PC-9 (cell line): ENCODE measurements around the gene DNMT3B. TPM values are rescaled to one million over a fixed set of nuclear protein-coding genes. Genes with fewer than 3 reads are reported as not detected.
A peak's percentile ranks its signal among the peaks of the same experiment; 100 is the strongest.

Experiments used
- BruUV-seq: library from RNA; stranded (reverse); fragments of 400-500 nt; replicated peaks from 2 replicates; lab custom pipeline; 2021; lab: Mats Ljungman, UMichigan
- CTCF ChIA-PET: fragments of 300-600 bp; sonication (Branson Sonifier 250); formaldehyde crosslinking; loops from one replicate; lab custom pipeline; 2022; ENCODE audit warnings: antibody characterized with exemption; lab: Charles Lee
- POLR2A ChIA-PET: fragments of 300-600 bp; sonication (Branson Sonifier 250); formaldehyde crosslinking; loops from one replicate; lab custom pipeline; 2022; ENCODE audit warnings: antibody characterized with exemption; ENCODE audit not compliant: unreplicated experiment; lab: Charles Lee
- DNase-seq, 2 experiments: peaks; one replicate each; pipeline versions ENCODE4 v3.0.0 to v3.0.0-alpha.2; 2015 to 2022; ENCODE audit warnings: mixed read lengths in 1 of 2
- H2AFZ ChIP-seq: fragments of 200-600 bp; sonication (generic); 2 replicates; pipeline ENCODE4 v1.8.1; 2017; ENCODE audit warnings: antibody characterized with exemption
- H3F3A ChIP-seq: fragments of 200-600 bp; sonication (generic); 2 replicates; pipeline ENCODE4 v1.8.1; 2017; ENCODE audit warnings: antibody characterized with exemption, mild to moderate bottlenecking, low read depth; ENCODE audit not compliant: insufficient read depth
- H3K27ac ChIP-seq: fragments of 200-600 bp; sonication (generic); 2 replicates; pipeline ENCODE4 v1.6.1; 2016; ENCODE audit warnings: mixed run types
- H3K27me3 ChIP-seq: fragments of 200-600 bp; sonication (generic); 2 replicates; pipeline ENCODE4 v1.6.1; 2016; ENCODE audit warnings: low read depth, mixed run types; ENCODE audit not compliant: insufficient read depth
- H3K36me3 ChIP-seq: fragments of 200-600 bp; sonication (generic); 2 replicates; pipeline ENCODE4 v1.6.1; 2016; ENCODE audit warnings: low read depth, mixed run types
- H3K4me1 ChIP-seq: fragments of 200-600 bp; sonication (generic); replicated peaks from 2 replicates; pipeline ENCODE4 v1.6.1; 2016; ENCODE audit warnings: mixed run types; ENCODE audit not compliant: insufficient read depth
- H3K4me2 ChIP-seq: fragments of 200-600 bp; sonication (generic); 2 replicates; pipeline ENCODE4 v1.6.1; 2017; ENCODE audit warnings: mixed run types
- H3K4me3 ChIP-seq: fragments of 200-600 bp; sonication (generic); 2 replicates; pipeline ENCODE4 v1.6.1; 2016; ENCODE audit warnings: mixed run types
- H3K79me2 ChIP-seq: fragments of 200-600 bp; sonication (generic); 2 replicates; pipeline ENCODE4 v1.6.1; 2017; ENCODE audit warnings: low read depth, mixed run types
- H3K9me2 ChIP-seq: fragments of 200-600 bp; sonication (generic); 2 replicates; pipeline ENCODE4 v1.8.1; 2017; ENCODE audit warnings: mild to moderate bottlenecking; ENCODE audit not compliant: insufficient read depth
- H3K9me3 ChIP-seq: fragments of 200-600 bp; sonication (generic); 2 replicates; pipeline ENCODE4 v1.8.1; 2016; ENCODE audit warnings: low read depth; ENCODE audit not compliant: insufficient read depth
- H4K20me1 ChIP-seq: fragments of 200-600 bp; sonication (generic); 2 replicates; pipeline ENCODE4 v1.8.1; 2017; ENCODE audit not compliant: insufficient read depth
- EZH2 ChIP-seq: fragments of 200-600 bp; sonication (generic); IDR thresholded peaks from 2 replicates; pipeline ENCODE4 v1.8.0; 2017; ENCODE audit warnings: antibody characterized with exemption, low read depth
- intact Hi-C: fragments of 100-400 bp; cut with micrococcal nuclease; formaldehyde crosslinking; loops from one replicate; pipeline ENCODE4 v1.10.0; 2022; ENCODE audit not compliant: unreplicated experiment
- total RNA-seq: library from RNA; stranded (reverse); gene quantifications from 2 replicates; pipeline ENCODE4 v1.2.3, GENCODE V29; 2021
- TF ChIP-seq, protein P1 (sequence below): fragments of 200-600 bp; sonication (generic); conservative IDR thresholded peaks from 2 replicates; pipeline ENCODE4 v1.6.1; 2017; ENCODE audit warnings: mixed run types, antibody characterized with exemption, mild to moderate bottlenecking, moderate library complexity

The DNMT3B gene
- total RNA-seq, 1 experiment from 2014 or later, result 8.0 TPM

DNA sequence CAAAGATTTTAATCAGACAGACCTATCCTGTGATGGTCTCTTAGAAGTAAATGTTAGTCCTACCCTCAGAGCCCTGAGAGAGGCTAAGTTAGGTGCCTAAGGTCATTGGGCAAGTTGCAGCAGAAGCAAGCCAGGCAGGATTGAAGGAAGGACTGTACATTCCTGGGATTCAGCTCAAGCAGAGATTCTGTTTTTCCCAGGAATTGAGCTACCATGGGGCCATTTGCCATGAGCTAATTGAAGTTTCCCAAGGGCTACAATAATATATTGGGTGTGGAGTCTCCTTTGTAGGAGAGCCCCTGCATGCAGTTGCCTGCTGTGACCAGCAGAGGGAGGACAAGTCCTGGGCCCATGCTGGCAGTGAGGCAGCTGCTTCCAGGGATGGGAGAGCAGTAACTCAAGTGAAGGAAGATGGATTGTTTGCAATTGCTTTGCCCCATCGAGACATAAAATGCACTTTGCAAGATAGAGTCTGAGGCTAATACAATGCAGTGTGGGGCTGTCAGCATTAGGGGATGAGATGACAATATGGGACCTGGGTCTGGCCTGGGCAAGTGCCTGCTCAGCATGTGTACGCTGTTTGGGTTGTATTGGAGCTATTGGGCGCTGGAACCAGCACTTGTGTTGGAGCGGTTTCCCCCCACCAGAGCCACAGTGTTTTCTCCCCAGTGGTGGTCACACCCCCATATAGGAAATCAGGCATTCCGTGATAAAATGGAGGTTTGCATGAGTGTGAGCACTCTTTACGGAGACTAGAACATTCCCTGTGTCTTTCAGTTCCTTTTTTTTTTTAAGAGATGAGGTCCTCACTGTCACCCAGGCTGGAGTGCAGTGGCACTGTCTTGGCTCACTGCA, 27.9 kb downstream of the DNMT3B start:
- no TSS peak for BruUV-seq
- Histone ChIP-seq H3F3A (no peaks in the 10 kb centered on the region), H3K4me3 (no peak overlapping the region), H3K9me2 (no peaks in the 10 kb centered on the region), H2AFZ (no peak overlapping the region), H3K36me3 (no peaks in the 10 kb centered on the region), H3K79me2 (no peaks in the 10 kb centered on the region), H4K20me1 (no peaks in the 10 kb centered on the region), H3K9me3 (no peaks in the 10 kb centered on the region), H3K27me3 (no peaks in the 10 kb centered on the region), H3K27ac (no peak overlapping the region), H3K4me2 (no peak overlapping the region), H3K4me1 (no peaks in the 10 kb centered on the region)
- intact Hi-C loops, result loop anchor here (1.0 to 5.0 kb wide), 2 partner anchors 306 to 502 kb away; no protein-coding TSS in a partner anchor
- TF ChIP-seq, protein P1, sequence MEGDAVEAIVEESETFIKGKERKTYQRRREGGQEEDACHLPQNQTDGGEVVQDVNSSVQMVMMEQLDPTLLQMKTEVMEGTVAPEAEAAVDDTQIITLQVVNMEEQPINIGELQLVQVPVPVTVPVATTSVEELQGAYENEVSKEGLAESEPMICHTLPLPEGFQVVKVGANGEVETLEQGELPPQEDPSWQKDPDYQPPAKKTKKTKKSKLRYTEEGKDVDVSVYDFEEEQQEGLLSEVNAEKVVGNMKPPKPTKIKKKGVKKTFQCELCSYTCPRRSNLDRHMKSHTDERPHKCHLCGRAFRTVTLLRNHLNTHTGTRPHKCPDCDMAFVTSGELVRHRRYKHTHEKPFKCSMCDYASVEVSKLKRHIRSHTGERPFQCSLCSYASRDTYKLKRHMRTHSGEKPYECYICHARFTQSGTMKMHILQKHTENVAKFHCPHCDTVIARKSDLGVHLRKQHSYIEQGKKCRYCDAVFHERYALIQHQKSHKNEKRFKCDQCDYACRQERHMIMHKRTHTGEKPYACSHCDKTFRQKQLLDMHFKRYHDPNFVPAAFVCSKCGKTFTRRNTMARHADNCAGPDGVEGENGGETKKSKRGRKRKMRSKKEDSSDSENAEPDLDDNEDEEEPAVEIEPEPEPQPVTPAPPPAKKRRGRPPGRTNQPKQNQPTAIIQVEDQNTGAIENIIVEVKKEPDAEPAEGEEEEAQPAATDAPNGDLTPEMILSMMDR, result peak; percentile 99
- no peak for TF ChIP-seq EZH2
- POLR2A ChIA-PET, result no interaction called here
- CTCF ChIA-PET, result interaction anchor here (0.5 to 0.9 kb wide), 6 partner anchors 9 to 1323 kb away, joined by 3 to 7 read pairs (median 4); no protein-coding TSS in a partner anchor
- DNase-seq, result peak in 1 of 2 experiments; percentile 67

DNA sequence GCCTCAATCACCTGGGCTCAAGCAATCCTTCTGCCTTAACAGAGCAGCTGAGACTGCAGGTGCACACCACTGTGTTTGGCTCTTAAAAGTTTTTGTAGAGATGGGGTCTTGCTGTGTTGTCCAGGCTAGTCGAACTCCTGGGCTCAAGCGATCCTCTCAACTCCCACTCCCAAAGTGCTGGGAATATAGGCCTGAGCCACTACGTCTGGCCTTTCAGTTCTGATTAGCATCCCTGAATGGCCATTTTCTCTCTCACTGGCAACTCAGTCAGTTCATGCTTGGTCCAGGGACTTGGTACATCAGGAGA, 28.5 kb downstream of the DNMT3B start:
- no peak overlapping the region for H2AFZ ChIP-seq
- ChIA-PET POLR2A (no interaction called here), CTCF (interaction anchor here (0.6 kb wide), 1 partner anchor 132 kb away, joined by 4 read pairs; no protein-coding TSS in a partner anchor)
- no peaks in the 10 kb centered on the region for H4K20me1 ChIP-seq
- BruUV-seq, result no TSS peak
- H3F3A ChIP-seq, result no peaks in the 10 kb centered on the region
- intact Hi-C loops, result loop anchor here (1.0 to 5.0 kb wide), 2 partner anchors 306 to 502 kb away; no protein-coding TSS in a partner anchor
- H3K36me3 ChIP-seq, result no peaks in the 10 kb centered on the region
- no peak overlapping the region for H3K4me2 ChIP-seq
- H3K79me2 ChIP-seq, result no peaks in the 10 kb centered on the region
- H3K9me2 ChIP-seq, result no peaks in the 10 kb centered on the region
- H3K27ac ChIP-seq, result no peak overlapping the region
- no peaks in the 10 kb centered on the region for H3K27me3 ChIP-seq
- DNase-seq, result no peak
- H3K4me1 ChIP-seq, result no peaks in the 10 kb centered on the region
- no peak overlapping the region for H3K4me3 ChIP-seq
- H3K9me3 ChIP-seq, result no peaks in the 10 kb centered on the region
- TF ChIP-seq, protein P1, result no peak
- no peak for TF ChIP-seq EZH2

DNA sequence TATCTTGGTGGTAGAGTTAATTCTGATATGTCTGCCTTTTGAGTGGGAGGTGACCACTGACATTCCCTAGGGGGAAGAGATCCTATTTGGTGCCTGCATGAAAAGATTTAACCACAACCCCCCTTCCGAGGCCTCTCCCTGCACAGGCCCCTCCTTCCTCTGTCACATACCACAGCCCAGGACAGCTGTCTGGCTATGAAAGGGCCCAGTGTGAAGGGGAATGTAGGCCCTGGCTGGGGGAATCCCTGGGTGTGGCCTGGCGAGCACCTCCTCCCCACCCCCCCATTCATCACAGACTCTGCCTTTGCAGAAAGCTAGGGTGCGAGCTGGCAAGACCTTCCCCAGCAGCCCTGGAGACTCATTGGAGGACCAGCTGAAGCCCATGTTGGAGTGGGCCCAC, 30.1 kb downstream of the DNMT3B start:
- BruUV-seq, result no TSS peak
- Histone ChIP-seq H3K9me3 (no peaks in the 10 kb centered on the region), H2AFZ (no peak overlapping the region), H3K4me2 (no peak overlapping the region), H3K4me1 (no peaks in the 10 kb centered on the region), H3K79me2 (no peaks in the 10 kb centered on the region), H3K9me2 (no peaks in the 10 kb centered on the region), H3K4me3 (no peak overlapping the region), H3K36me3 (no peaks in the 10 kb centered on the region), H3K27ac (no peak overlapping the region), H3K27me3 (no peaks in the 10 kb centered on the region), H3F3A (no peaks in the 10 kb centered on the region), H4K20me1 (no peaks in the 10 kb centered on the region)
- CTCF ChIA-PET, result interaction anchor here (0.6 kb wide), 2 partner anchors 14 to 154 kb away, joined by 3 to 4 read pairs; no protein-coding TSS in a partner anchor
- TF ChIP-seq, protein P1, result no peak
- no peak for TF ChIP-seq EZH2
- DNase-seq, result no peak
- intact Hi-C loops, result loop anchor here (5.0 kb wide), 1 partner anchor 500 kb away; no protein-coding TSS in a partner anchor
- POLR2A ChIA-PET, result interaction anchor here (0.6 kb wide), 1 partner anchor 28 kb away, joined by 3 read pairs; the partner anchor contains the start of gene MAPRE1
